A549 (cell line): Measurements from ENCODE around the gene POU4F1. TPM values are rescaled to one million over a fixed set of nuclear protein-coding genes. Genes with fewer than 3 reads are reported as not detected.

ENCODE experiments used
- ATAC-seq, 2 experiments: fragments of 200-7000 bp in 1 of 2; fragments of >200 bp in 1 of 2; cut with Nextera tagmentation in 1 of 2; cut with Tn5 transposase in 1 of 2; 3 replicates each; pipeline versions ENCODE4 v1.8.0 to v1.9.1; 2018 to 2020; ENCODE audit warnings: mild to moderate bottlenecking in 1 of 2, moderate library complexity in 1 of 2
- CTCF ChIA-PET: fragments of 300-600 bp; sonication (Branson Sonifier 250); formaldehyde crosslinking; extraction: SDS; loops from one replicate; lab custom pipeline; 2021; ENCODE audit warnings: antibody characterized with exemption, inconsistent platforms; lab: Yijun Ruan, JAX
- POLR2A ChIA-PET: fragments of 350-600 bp; formaldehyde crosslinking; extraction: SDS; loops from one replicate; lab custom pipeline; 2021; ENCODE audit warnings: antibody characterized with exemption, inconsistent platforms; lab: Yijun Ruan, JAX
- DNase-seq, 2 experiments: peaks; one replicate each; pipeline versions ENCODE4 v3.0.0 to v3.0.0-alpha.2; 2011 to 2016; ENCODE audit warnings: low read depth in 1 of 2, low spot score in 1 of 2
- FAIRE-seq: peaks from 2 replicates; lab custom pipeline; 2011; peaks lifted over from hg19 to GRCh38; lab: Jason Lieb, UNC
- H3K27ac ChIP-seq, 2 experiments: fragments of >200 bp; sonication (Bioruptor Twin); formaldehyde crosslinking; 3 replicates each; pipeline ENCODE4 v1.5.1; 2016 to 2017
- H3K4me1 ChIP-seq: fragments of >200 bp; sonication (Bioruptor Twin); formaldehyde crosslinking; 3 replicates; pipeline ENCODE4 v1.6.1; 2016
- H3K4me2 ChIP-seq: fragments of >200 bp; sonication (Bioruptor Twin); formaldehyde crosslinking; 3 replicates; pipeline ENCODE4 v1.6.1; 2016
- H3K4me3 ChIP-seq: fragments of >200 bp; sonication (Bioruptor Twin); formaldehyde crosslinking; 3 replicates; pipeline ENCODE4 v1.5.1; 2016
- H3K9me3 ChIP-seq: fragments of >200 bp; sonication (Bioruptor Twin); formaldehyde crosslinking; 3 replicates; pipeline ENCODE4 v1.6.1; 2016
- BHLHE40 ChIP-seq: IDR thresholded peaks from 2 replicates; pipeline ENCODE4 v1.6.1; 2012; ENCODE audit warnings: low read depth, low read length, inconsistent platforms
- CEBPB ChIP-seq, 2 experiments: fragments of >200 bp in 1 of 2; sonication (Bioruptor Twin) in 1 of 2; formaldehyde crosslinking in 1 of 2; IDR thresholded peaks; 2 replicates each; pipeline ENCODE4 v1.6.1; 2012 to 2016
- EHF ChIP-seq: fragments of 250-450 bp; sonication (Bioruptor Pico); IDR thresholded peaks from 2 replicates; pipeline ENCODE4 v1.5.0; 2020; ENCODE audit warnings: mild to moderate bottlenecking
- HEYL ChIP-seq: fragments of 250-450 bp; sonication (Bioruptor Pico); IDR thresholded peaks from 2 replicates; pipeline ENCODE4 v1.8.0; 2021; ENCODE audit warnings: mild to moderate bottlenecking, moderate library complexity
- HOXB13 ChIP-seq: fragments of 250-450 bp; sonication (Bioruptor Pico); IDR thresholded peaks from 2 replicates; pipeline ENCODE4 v1.5.0; 2020; ENCODE audit warnings: low read depth, mild to moderate bottlenecking, moderate library complexity
- KDM1A ChIP-seq: fragments of 200-600 bp; sonication (generic); IDR thresholded peaks from 2 replicates; pipeline ENCODE4 v1.6.1; 2016; ENCODE audit warnings: low read depth, mild to moderate bottlenecking
- KDM5A ChIP-seq: fragments of 200-600 bp; sonication (generic); IDR thresholded peaks from 2 replicates; pipeline ENCODE4 v1.6.1; 2016; ENCODE audit warnings: antibody characterized with exemption, mild to moderate bottlenecking
- MYC ChIP-seq: IDR thresholded peaks from 2 replicates; pipeline ENCODE4 v1.6.1; 2012; ENCODE audit warnings: mild to moderate bottlenecking, inconsistent platforms, low read length, improper control_type of control experiment, borderline replicate concordance
- NFE2L2 ChIP-seq: fragments of 150-350 bp; conservative IDR thresholded peaks from 2 replicates; pipeline ENCODE4 v1.6.1; 2014; ENCODE audit warnings: low read length
- NR3C1 ChIP-seq: fragments of >200 bp; sonication (Bioruptor Twin); formaldehyde crosslinking; IDR thresholded peaks from 3 replicates; pipeline ENCODE4 v1.6.1; 2017
- PBX3 ChIP-seq: IDR thresholded peaks from 2 replicates; pipeline ENCODE4 v1.6.1; 2012
- PHF8 ChIP-seq: fragments of 200-600 bp; sonication (generic); IDR thresholded peaks from 2 replicates; pipeline ENCODE4 v1.6.1; 2016; ENCODE audit warnings: low read depth, mild to moderate bottlenecking, antibody characterized with exemption, moderate library complexity, borderline replicate concordance
- POLR2A ChIP-seq: IDR thresholded peaks from 2 replicates; pipeline ENCODE4 v1.6.1; 2012; ENCODE audit warnings: mild to moderate bottlenecking, low read length
- RAD21 ChIP-seq, 2 experiments: fragments of >200 bp in 1 of 2; sonication (Bioruptor Twin) in 1 of 2; formaldehyde crosslinking in 1 of 2; IDR thresholded peaks in 1 of 2; conservative IDR thresholded peaks in 1 of 2; 2 replicates in 1 of 2; 3 replicates in 1 of 2; pipeline ENCODE4 v1.6.1; 2012 to 2018; ENCODE audit warnings: inconsistent platforms in 1 of 2
- RARB ChIP-seq: fragments of 250-450 bp; sonication (Bioruptor Pico); IDR thresholded peaks from 2 replicates; pipeline ENCODE4 v1.8.0; 2021; ENCODE audit warnings: mild to moderate bottlenecking, moderate library complexity
- TFCP2L1 ChIP-seq: fragments of 250-450 bp; sonication (Bioruptor Pico); IDR thresholded peaks from 2 replicates; pipeline ENCODE4 v1.5.0; 2021; ENCODE audit warnings: mild to moderate bottlenecking
- USF2 ChIP-seq: fragments of 450-650 bp; IDR thresholded peaks from 2 replicates; pipeline ENCODE4 v1.6.1; 2014; ENCODE audit warnings: antibody characterized with exemption
- ZC3H11A ChIP-seq: fragments of 450-650 bp; IDR thresholded peaks from 2 replicates; pipeline ENCODE4 v1.6.1; 2014; ENCODE audit warnings: antibody characterized with exemption, mild to moderate bottlenecking
- WGBS: methylation state at CpG from one replicate; pipeline ENCODE4 v1.1.6; 2017; ENCODE audit errors: missing lambda C conversion rate; 5-methylcytosine and 5-hydroxymethylcytosine counted together
- polyA plus RNA-seq, 4 experiments: library from polyadenylated mRNA; depleted of rRNA in 3 of 4; stranded (reverse); fragments of >200 nt; fragmentation: RNase III in 1 of 4; extraction: RNeasy Plus Mini Kit Qiagen cat#74134 plus additional on column Dnase treatment in 1 of 4; gene quantifications; 2 replicates in 3 of 4; 3 replicates in 1 of 4; pipeline ENCODE4 v1.2.3, GENCODE V29; 2011 to 2017
- TF ChIP-seq, protein P1 (sequence below): fragments of >200 bp; sonication (Bioruptor Twin); formaldehyde crosslinking; IDR thresholded peaks from 3 replicates; pipeline ENCODE4 v1.6.1; 2016
- TF ChIP-seq, protein P2 (sequence below): fragments of 250-450 bp; sonication (Bioruptor Pico); IDR thresholded peaks from 2 replicates; pipeline ENCODE4 v1.5.0; 2020; ENCODE audit warnings: low read depth, mild to moderate bottlenecking, moderate library complexity
- TF ChIP-seq, protein P3 (sequence below): IDR thresholded peaks from 2 replicates; pipeline ENCODE4 v1.6.1; 2012; ENCODE audit warnings: low read depth, borderline replicate concordance
- TF ChIP-seq, protein P4 (sequence below): IDR thresholded peaks from 2 replicates; pipeline ENCODE4 v1.6.1; 2012

POU4F1 gene
- polyA plus RNA-seq, 2 of the 4 experiments (the other 2 are of a cell fraction): 1.2 to 1.5 TPM

DNA sequence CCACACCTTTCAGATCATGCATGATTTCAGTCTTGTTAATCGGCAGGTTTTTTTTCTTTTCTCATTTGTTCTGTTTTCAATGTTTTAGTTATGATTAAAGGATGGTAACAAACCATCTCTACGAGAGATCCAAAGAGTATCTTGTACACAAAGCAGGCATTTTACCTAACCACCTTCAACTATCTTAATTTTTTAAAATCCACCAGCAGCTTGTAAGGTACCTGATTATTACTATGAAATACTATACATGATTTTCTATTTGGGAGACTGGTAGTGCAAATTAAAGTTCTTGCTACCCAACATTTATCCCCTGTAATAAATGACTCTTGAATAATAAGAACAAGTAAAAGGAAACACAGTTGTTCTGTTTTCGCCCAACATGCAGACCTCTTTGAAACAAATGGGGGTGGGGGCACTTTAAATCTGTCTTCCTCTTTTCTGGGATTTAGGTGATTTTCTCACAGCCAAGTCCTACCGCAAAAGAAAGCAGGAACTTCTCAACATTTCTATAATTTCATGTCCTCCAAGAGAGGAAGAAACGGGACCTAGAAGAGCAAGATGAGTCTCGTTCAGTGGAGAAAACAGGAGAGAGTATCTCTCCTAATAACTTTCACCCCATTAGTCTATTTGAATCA is 3.6 kb downstream of the POU4F1 start:
- 80% methylated on average over 6 of the region's 6 CpGs for WGBS
- TF ChIP-seq RAD21 (conservative IDR thresholded peaks at IDR 0.05 in 1 of 2, IDR thresholded peaks at IDR 0.05 in 1 of 2) (no peak), RARB (CRISPR knock-in tag) (no peak), TFCP2L1 (no peak), BHLHE40 (no peak), MYC (no peak), PBX3 (no peak), USF2 (no peak), PHF8 (no peak)
- TF ChIP-seq, protein P1, sequence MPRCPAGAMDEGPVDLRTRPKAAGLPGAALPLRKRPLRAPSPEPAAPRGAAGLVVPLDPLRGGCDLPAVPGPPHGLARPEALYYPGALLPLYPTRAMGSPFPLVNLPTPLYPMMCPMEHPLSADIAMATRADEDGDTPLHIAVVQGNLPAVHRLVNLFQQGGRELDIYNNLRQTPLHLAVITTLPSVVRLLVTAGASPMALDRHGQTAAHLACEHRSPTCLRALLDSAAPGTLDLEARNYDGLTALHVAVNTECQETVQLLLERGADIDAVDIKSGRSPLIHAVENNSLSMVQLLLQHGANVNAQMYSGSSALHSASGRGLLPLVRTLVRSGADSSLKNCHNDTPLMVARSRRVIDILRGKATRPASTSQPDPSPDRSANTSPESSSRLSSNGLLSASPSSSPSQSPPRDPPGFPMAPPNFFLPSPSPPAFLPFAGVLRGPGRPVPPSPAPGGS: no peak
- TF ChIP-seq, protein P2, sequence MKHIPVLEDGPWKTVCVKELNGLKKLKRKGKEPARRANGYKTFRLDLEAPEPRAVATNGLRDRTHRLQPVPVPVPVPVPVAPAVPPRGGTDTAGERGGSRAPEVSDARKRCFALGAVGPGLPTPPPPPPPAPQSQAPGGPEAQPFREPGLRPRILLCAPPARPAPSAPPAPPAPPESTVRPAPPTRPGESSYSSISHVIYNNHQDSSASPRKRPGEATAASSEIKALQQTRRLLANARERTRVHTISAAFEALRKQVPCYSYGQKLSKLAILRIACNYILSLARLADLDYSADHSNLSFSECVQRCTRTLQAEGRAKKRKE (CRISPR knock-in tag): no peak
- TF ChIP-seq, protein P3, sequence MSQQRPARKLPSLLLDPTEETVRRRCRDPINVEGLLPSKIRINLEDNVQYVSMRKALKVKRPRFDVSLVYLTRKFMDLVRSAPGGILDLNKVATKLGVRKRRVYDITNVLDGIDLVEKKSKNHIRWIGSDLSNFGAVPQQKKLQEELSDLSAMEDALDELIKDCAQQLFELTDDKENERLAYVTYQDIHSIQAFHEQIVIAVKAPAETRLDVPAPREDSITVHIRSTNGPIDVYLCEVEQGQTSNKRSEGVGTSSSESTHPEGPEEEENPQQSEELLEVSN: no peak
- ChIA-PET CTCF (no interaction called here), POLR2A (no interaction called here)
- FAIRE-seq: no peak
- H3K27ac ChIP-seq: no peak overlapping the region
- H3K9me3 ChIP-seq: no peaks in the 10 kb centered on the region
- H3K4me1 ChIP-seq: 0 out of 3 replicates have a peak, but pooled peaks cover 5% of the 10 kb centered on the region
- no peak for DNase-seq
- no peak for ATAC-seq
- H3K4me2 ChIP-seq: no peak overlapping the region
- no peak overlapping the region for H3K4me3 ChIP-seq

- FAIRE-seq: no peak
- WGBS: 84% methylated on average over 5 of the region's 5 CpGs
- Histone ChIP-seq H3K4me1 (0 out of 3 replicates have a peak, but pooled peaks cover 4% of the 10 kb centered on the region), H3K4me3 (no peak overlapping the region), H3K9me3 (no peaks in the 10 kb centered on the region), H3K27ac (no peak overlapping the region), H3K4me2 (no peak overlapping the region)
- TF ChIP-seq NR3C1 (no peak), EHF (CRISPR knock-in tag) (no peak), KDM5A (no peak), HOXB13 (CRISPR knock-in tag) (no peak), HEYL (no peak)
- no peak for ATAC-seq
- ChIA-PET POLR2A (no interaction called here), CTCF (no interaction called here)
- DNase-seq: no peak
These were observed 4.2 kb downstream of the POU4F1 start for GRCh38 chr13:78598966-78599644.

- Histone ChIP-seq H3K4me1 (no peaks in the 10 kb centered on the region), H3K9me3 (no peaks in the 10 kb centered on the region), H3K27ac (no peak overlapping the region), H3K4me2 (no peak overlapping the region), H3K4me3 (no peak overlapping the region)
- FAIRE-seq (no peak), ATAC-seq (no peak), DNase-seq (no peak)
- ChIA-PET POLR2A (no interaction called here), CTCF (no interaction called here)
- 48% methylated on average over 3 of the region's 3 CpGs for WGBS
- TF ChIP-seq RARB (CRISPR knock-in tag) (no peak), KDM1A (no peak), NFE2L2 (no peak), POLR2A (no peak), HOXB13 (CRISPR knock-in tag) (no peak), ZC3H11A (no peak), CEBPB (IDR thresholded peaks at IDR 0.05) (no peak)
- TF ChIP-seq, protein P4, sequence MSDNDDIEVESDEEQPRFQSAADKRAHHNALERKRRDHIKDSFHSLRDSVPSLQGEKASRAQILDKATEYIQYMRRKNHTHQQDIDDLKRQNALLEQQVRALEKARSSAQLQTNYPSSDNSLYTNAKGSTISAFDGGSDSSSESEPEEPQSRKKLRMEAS: no peak
These were observed 5.1 kb downstream of the POU4F1 start for GRCh38 chr13:78598116-78598781.
